ENCODE results near the gene MRPL58.

MRPL58 gene

DNA sequence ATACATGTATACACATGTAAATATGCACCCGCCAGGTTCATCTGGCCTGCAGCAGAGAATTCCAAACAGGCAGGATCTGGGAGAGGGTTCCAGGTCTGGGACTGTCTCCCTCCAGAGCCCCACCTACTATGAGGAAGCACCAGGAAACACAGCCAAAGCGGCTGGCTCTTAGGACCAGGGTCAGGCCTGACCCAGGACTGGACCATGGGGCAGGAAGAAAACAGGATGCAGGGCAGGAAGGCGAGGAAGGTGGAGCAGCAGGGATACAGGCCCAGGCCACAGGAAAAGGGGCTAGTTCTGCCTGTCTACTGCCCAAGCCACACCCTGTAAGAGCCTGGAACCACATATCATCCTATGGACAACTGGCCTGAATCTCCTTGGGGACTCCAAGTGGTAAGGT lies 42.1 kb upstream of the MRPL58 start:
- Mint-ChIP-seq H3K27me3 (ENCODE audit: low read depth) (peaks cover 65% of the 10 kb centered on the region), H3K27ac (no peak overlapping the region), H3K36me3 (ENCODE audit: low read depth) (no peaks in the 10 kb centered on the region), H3K4me3 (peak overlapping the region; percentile 62 to 74 (median 69)), H3K9me3 (no peaks in the 10 kb centered on the region), H3K4me1 (peaks cover 6% of the 10 kb centered on the region)
- TF ChIP-seq, protein P1, sequence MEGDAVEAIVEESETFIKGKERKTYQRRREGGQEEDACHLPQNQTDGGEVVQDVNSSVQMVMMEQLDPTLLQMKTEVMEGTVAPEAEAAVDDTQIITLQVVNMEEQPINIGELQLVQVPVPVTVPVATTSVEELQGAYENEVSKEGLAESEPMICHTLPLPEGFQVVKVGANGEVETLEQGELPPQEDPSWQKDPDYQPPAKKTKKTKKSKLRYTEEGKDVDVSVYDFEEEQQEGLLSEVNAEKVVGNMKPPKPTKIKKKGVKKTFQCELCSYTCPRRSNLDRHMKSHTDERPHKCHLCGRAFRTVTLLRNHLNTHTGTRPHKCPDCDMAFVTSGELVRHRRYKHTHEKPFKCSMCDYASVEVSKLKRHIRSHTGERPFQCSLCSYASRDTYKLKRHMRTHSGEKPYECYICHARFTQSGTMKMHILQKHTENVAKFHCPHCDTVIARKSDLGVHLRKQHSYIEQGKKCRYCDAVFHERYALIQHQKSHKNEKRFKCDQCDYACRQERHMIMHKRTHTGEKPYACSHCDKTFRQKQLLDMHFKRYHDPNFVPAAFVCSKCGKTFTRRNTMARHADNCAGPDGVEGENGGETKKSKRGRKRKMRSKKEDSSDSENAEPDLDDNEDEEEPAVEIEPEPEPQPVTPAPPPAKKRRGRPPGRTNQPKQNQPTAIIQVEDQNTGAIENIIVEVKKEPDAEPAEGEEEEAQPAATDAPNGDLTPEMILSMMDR (IDR thresholded peaks at IDR 0.05; ENCODE audit: unreplicated experiment in 3 of 3): no peak

DNA sequence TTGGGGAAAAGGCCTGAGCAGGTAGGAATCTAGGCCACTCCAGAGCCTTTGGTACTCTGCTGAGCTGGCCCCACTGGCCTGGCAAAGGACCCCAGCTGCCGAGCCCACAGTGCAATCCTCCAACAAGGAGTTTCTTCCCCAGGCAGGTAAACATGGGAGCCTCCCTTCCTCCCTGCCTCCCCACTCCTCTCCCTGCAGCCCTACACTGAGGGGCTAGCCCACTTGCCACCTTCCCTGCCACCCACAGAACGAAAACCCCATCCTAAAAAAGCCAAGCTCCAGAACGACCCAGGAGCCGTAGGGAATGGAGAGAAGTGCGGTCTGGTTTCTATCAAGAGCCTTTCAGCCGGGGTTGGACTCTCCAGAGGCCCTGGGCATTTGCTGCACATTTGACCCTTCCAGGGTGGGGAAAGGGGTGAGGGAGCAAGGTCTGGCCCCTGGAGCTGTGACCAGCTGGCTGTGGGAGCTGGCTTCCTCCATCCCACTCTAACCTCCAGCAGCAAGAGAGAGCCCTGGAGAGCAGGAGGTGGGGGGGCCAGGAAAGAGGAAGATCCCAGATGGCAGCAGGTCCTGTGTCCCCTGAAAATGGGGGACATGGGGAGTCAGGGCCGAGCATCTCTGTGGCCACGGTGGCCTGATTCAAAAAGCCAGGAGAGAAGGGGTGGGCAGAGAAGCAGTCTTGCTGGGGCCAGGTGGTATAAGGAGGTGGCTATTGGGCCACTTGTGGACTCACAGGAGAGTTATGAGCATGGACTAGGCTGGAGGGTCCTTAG lies 41.2 kb upstream of the MRPL58 start:
- TF ChIP-seq, protein P1 (IDR thresholded peaks at IDR 0.05; ENCODE audit: unreplicated experiment in 3 of 3): no peak
- Mint-ChIP-seq H3K9me3 (no peaks in the 10 kb centered on the region), H3K27ac (no peak overlapping the region), H3K36me3 (ENCODE audit: low read depth) (no peaks in the 10 kb centered on the region), H3K4me1 (peaks cover 6% of the 10 kb centered on the region), H3K27me3 (ENCODE audit: low read depth) (peaks cover 72% of the 10 kb centered on the region), H3K4me3 (peak overlapping the region; percentile 69 to 74 (median 72))

DNA sequence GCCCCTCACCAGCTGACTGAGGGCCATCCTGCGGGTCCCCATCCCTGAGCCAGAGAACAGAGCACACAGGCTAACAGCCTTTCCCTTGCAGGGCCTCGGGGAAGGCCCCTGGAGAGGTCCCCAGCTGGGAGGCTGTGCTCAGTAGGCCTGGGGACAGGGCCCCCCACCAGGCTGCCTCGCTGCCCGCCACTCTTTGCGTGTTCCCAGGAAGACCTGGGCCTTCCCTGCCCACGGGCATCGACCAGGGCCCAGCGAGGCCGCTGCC lies 40.7 kb upstream of the MRPL58 start:
- Mint-ChIP-seq H3K9me3 (no peaks in the 10 kb centered on the region), H3K4me3 (peak overlapping the region; percentile 69 to 74 (median 72)), H3K4me1 (peaks cover 6% of the 10 kb centered on the region), H3K27ac (no peak overlapping the region), H3K36me3 (ENCODE audit: low read depth) (no peaks in the 10 kb centered on the region), H3K27me3 (ENCODE audit: low read depth) (peaks cover 77% of the 10 kb centered on the region)
- TF ChIP-seq, protein P1 (IDR thresholded peaks at IDR 0.05; ENCODE audit: unreplicated experiment in 3 of 3): no peak

DNA sequence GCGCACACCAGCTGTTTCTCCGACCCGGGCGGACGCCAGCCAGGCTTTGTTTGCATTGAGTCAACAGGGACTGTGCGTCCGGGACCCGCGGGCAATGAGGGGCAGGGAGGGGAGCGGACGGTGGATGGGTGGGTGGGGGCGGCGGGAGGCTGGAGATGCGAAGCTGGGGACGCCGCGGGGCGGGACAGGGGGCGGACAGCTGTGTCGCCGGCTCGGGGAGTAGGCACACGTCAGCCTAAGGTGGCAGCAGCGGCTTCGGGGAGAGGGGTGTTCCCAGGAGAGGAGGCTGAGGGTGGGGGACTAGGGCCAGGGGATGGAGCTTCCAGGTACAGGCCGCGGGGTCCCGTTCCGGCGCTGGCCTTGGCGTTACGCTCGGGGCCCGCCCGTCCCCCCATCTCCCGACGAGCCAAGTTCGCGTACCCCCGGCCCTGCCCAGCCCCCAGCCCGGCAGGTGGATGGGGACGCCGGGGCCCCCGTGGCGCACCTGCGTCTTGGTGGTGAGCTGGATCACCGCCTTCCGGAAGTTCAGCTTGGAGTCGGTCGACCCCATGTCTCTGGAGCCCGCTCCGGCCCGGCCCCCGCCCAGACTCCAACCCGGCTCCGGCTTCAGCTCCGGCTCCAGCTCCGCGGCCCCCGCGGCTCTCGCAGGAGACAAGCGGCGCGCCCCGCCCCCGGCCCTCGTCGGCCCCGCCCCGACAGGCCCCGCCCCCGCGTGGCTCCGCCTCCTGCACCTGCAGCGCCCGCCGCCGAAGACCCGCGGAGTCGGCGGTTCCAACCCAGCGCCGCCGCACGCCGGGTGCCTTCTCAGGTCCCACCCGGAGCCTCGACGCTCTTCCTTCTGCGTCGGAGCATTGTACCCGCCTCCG lies 40.1 kb upstream of the MRPL58 start, which contains the start of gene HID1:
TSS of gene HID1 (minus strand) at position 653 of the 866 bp plus-strand sequence. CDS start at position 550, 103 bp downstream.
- TF ChIP-seq, protein P1 (IDR thresholded peaks at IDR 0.05; ENCODE audit: unreplicated experiment in 3 of 3): no peak
- Mint-ChIP-seq H3K4me1 (peaks cover 6% of the 10 kb centered on the region), H3K4me3 (peak within 1 kb of the TSS; percentile 73 to 80 (median 79)), H3K27ac (no peak within 1 kb of the TSS), H3K27me3 (ENCODE audit: low read depth) (peaks cover 79% of the 10 kb centered on the region), H3K9me3 (no peaks in the 10 kb centered on the region), H3K36me3 (ENCODE audit: low read depth) (no peaks in the 10 kb centered on the region)

DNA sequence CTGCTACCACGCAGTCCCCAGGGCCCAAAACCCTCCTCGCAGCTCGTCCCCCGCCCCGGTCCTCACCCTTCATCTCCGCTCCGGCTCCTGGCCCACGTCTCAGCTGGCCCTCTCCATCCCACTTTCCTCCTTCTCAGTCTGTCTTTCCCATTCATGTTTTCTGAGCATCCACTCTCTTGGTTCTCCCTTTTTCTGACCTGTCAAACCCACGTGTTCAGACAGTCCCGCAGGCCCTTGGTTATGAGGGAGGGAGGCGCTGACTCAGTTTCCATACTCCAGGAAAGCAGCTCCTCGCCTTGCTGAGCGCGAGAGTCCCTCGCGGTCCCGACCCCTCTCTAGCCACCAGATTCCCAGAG lies 39.5 kb upstream of the MRPL58 start:
- TF ChIP-seq, protein P1 (IDR thresholded peaks at IDR 0.05; ENCODE audit: unreplicated experiment in 3 of 3): no peak
- H3K9me3 Mint-ChIP-seq: no peaks in the 10 kb centered on the region

More for the DNA sequence above, 39.5 kb upstream of the MRPL58 start:
- H3K4me3 Mint-ChIP-seq: peak overlapping the region; percentile 73 to 80 (median 79)
- no peaks in the 10 kb centered on the region for H3K36me3 Mint-ChIP-seq (ENCODE audit: low read depth)
- peaks cover 79% of the 10 kb centered on the region for H3K27me3 Mint-ChIP-seq (ENCODE audit: low read depth)
- H3K27ac Mint-ChIP-seq: no peak overlapping the region
- H3K4me1 Mint-ChIP-seq: peaks cover 9% of the 10 kb centered on the region
